CD14-positive monocyte (primary cell): ENCODE results near the gene EIF2S1. TPM values are rescaled to one million over a fixed set of nuclear protein-coding genes. Genes with fewer than 3 reads are reported as not detected.
A peak's percentile ranks its signal among the peaks of the same experiment; 100 is the strongest.

Source experiments
- DNase-seq, 3 donors: peaks; one replicate each; pipeline ENCODE4 v3.0.0-alpha.2; 2011 to 2022
- H2AFZ ChIP-seq: 2 replicates; pipeline ENCODE4 v1.6.0; 2012; ENCODE audit warnings: mild to moderate bottlenecking, low read depth, low read length, inconsistent platforms; ENCODE audit not compliant: insufficient read depth, poor library complexity, severe bottlenecking
- H3K27ac ChIP-seq, 2 donors: 1 replicate in 1 of 2; 2 replicates in 1 of 2; pipeline ENCODE4 v1.5.1; 2012 to 2013; ENCODE audit warnings: low read length in 2 of 2, control low read depth in 1 of 2, inconsistent platforms in 1 of 2, low read depth in 1 of 2, mild to moderate bottlenecking in 1 of 2
- H3K27me3 ChIP-seq, 2 donors: one replicate each; pipeline versions ENCODE4 v1.6.0 to v1.6.1; 2011 to 2013; ENCODE audit warnings: low read length in 2 of 2; ENCODE audit not compliant: control insufficient read depth in 2 of 2, insufficient read depth in 2 of 2
- H3K36me3 ChIP-seq, 2 donors: replicated peaks in 1 of 2; 1 replicate in 1 of 2; 2 replicates in 1 of 2; pipeline versions ENCODE4 v1.5.1 to v1.6.1; 2012 to 2013; ENCODE audit warnings: low read length in 2 of 2, control low read depth in 1 of 2, inconsistent platforms in 1 of 2, mild to moderate bottlenecking in 1 of 2; ENCODE audit not compliant: insufficient read depth in 2 of 2, control insufficient read depth in 1 of 2
- H3K4me1 ChIP-seq, 2 donors: 1 replicate in 1 of 2; 2 replicates in 1 of 2; pipeline versions ENCODE4 v1.5.1 to v1.6.1; 2012 to 2013; ENCODE audit warnings: low read length in 2 of 2, control low read depth in 1 of 2, inconsistent platforms in 1 of 2, mild to moderate bottlenecking in 1 of 2, moderate library complexity in 1 of 2; ENCODE audit not compliant: insufficient read depth in 2 of 2, control insufficient read depth in 1 of 2
- H3K4me2 ChIP-seq: replicated peaks from 2 replicates; pipeline ENCODE3; 2012; ENCODE audit warnings: low read length, moderate library complexity, mild to moderate bottlenecking; ENCODE audit not compliant: poor library complexity, severe bottlenecking; ENCODE audit errors: extremely low read depth
- H3K4me3 ChIP-seq, 3 experiments: fragments of 200-600 bp in 1 of 3; sonication (generic) in 1 of 3; replicated peaks in 1 of 3; 1 replicate in 2 of 3; 2 replicates in 1 of 3; pipeline ENCODE4 v1.5.1; 2011 to 2013; ENCODE audit warnings: low read length in 3 of 3, mild to moderate bottlenecking in 3 of 3, control low read depth in 2 of 3, low read depth in 2 of 3, inconsistent platforms in 1 of 3, moderate library complexity in 1 of 3
- H3K79me2 ChIP-seq: 2 replicates; pipeline ENCODE4 v1.6.0; 2012; ENCODE audit warnings: mild to moderate bottlenecking, control low read depth, inconsistent platforms, low read length, moderate library complexity; ENCODE audit not compliant: insufficient read depth
- H3K9ac ChIP-seq: 2 replicates; pipeline ENCODE4 v1.6.0; 2017; ENCODE audit warnings: low read length, mild to moderate bottlenecking; ENCODE audit not compliant: insufficient read depth, poor library complexity, severe bottlenecking
- H3K9me3 ChIP-seq, 2 donors: replicated peaks in 1 of 2; 1 replicate in 1 of 2; 2 replicates in 1 of 2; pipeline versions ENCODE4 v1.5.1 to v1.6.1; 2012 to 2013; ENCODE audit warnings: low read length in 2 of 2, control low read depth in 1 of 2; ENCODE audit not compliant: control insufficient read depth in 1 of 2, insufficient read depth in 1 of 2
- H4K20me1 ChIP-seq: 2 replicates; pipeline ENCODE4 v1.6.0; 2012; ENCODE audit warnings: mild to moderate bottlenecking, low read length, control low read depth, moderate library complexity; ENCODE audit not compliant: insufficient read depth
- H3K27ac Mint-ChIP-seq, 7 donors: one replicate each; pipeline ENCODE4 v1.8.0; 2020; ENCODE audit warnings: mild to moderate bottlenecking in 7 of 7, mixed read lengths in 7 of 7, moderate library complexity in 6 of 7, inconsistent platforms in 2 of 7
- H3K27me3 Mint-ChIP-seq, 3 donors: one replicate each; pipeline ENCODE4 v1.8.0; 2021 to 2022; ENCODE audit warnings: low read depth in 3 of 3, mild to moderate bottlenecking in 3 of 3, mixed read lengths in 3 of 3, moderate library complexity in 3 of 3, inconsistent platforms in 1 of 3
- H3K36me3 Mint-ChIP-seq, 2 donors: one replicate each; pipeline ENCODE4 v1.8.0; 2020; ENCODE audit warnings: mixed read lengths in 2 of 2, inconsistent platforms in 1 of 2, mild to moderate bottlenecking in 1 of 2
- H3K4me1 Mint-ChIP-seq: one replicate; pipeline ENCODE4 v1.8.0; 2020; ENCODE audit warnings: mild to moderate bottlenecking, mixed read lengths
- H3K4me3 Mint-ChIP-seq, 2 donors: one replicate each; pipeline ENCODE4 v1.8.0; 2020; ENCODE audit warnings: mild to moderate bottlenecking in 2 of 2, mixed read lengths in 2 of 2, moderate library complexity in 1 of 2
- H3K9me3 Mint-ChIP-seq, 7 donors: one replicate each; pipeline ENCODE4 v1.8.0; 2020 to 2022; ENCODE audit warnings: mixed read lengths in 7 of 7, mild to moderate bottlenecking in 6 of 7, moderate library complexity in 6 of 7, inconsistent platforms in 2 of 7
- CTCF ChIP-seq: fragments of 200-600 bp; IDR thresholded peaks from one replicate; pipeline ENCODE4 v1.8.0; 2022; ENCODE audit warnings: antibody characterized with exemption, mild to moderate bottlenecking
- WGBS: methylation state at CpG from one replicate; pipeline ENCODE4 v1.1.5; 2013; ENCODE audit warnings: missing lambda C conversion rate; ENCODE audit not compliant: insufficient coverage; 5-methylcytosine and 5-hydroxymethylcytosine counted together
- intact Hi-C, 2 donors: fragments of 100-400 bp; cut with micrococcal nuclease; formaldehyde crosslinking; loops; one replicate each; pipeline versions ENCODE4 v1.15.0 to v1.15.1; 2023
- polyA plus RNA-seq, 3 donors: library from polyadenylated mRNA; depleted of rRNA in 1 of 3; unstranded in 2 of 3; stranded (reverse) in 1 of 3; fragments of 300-500 nt in 2 of 3; fragments of >200 nt in 1 of 3; fragmentation: Illumina TruSeq in 2 of 3; gene quantifications; 1 replicate in 2 of 3; 2 replicates in 1 of 3; pipeline ENCODE4 v1.2.3, GENCODE V29; 2012 to 2021

Gene EIF2S1
- polyA plus RNA-seq, 3 donors = 21.9 to 111 (median 110) TPM

GRCh38 chr14:67411370-67411769, 51.2 kb downstream of the EIF2S1 start:
- H2AFZ ChIP-seq = peak overlapping the region; percentile 81
- peaks cover 16 to 22% of the 10 kb centered on the region in 2 donors for H3K4me1 ChIP-seq
- H3K9ac ChIP-seq = no peak overlapping the region
- H3K4me3 ChIP-seq = peak overlapping the region in 1 of 3 experiments; percentile 67
- H3K79me2 ChIP-seq = no peaks in the 10 kb centered on the region
- no peak for TF ChIP-seq CTCF
- no peaks in the 10 kb centered on the region for H3K9me3 ChIP-seq
- Mint-ChIP-seq H3K27me3 (peaks cover 26 to 41% (median 37%) of the 10 kb centered on the region in 3 donors), H3K4me3 (peak overlapping the region; percentile 72 to 83), H3K9me3 (peaks cover 0 to 2% (median 0%) of the 10 kb centered on the region in 7 donors), H3K36me3 (no peaks in the 10 kb centered on the region), H3K27ac (peak overlapping the region in 1 of 7 donors; percentile 69), H3K4me1 (peaks cover 19% of the 10 kb centered on the region)
- no peak for DNase-seq
- peak overlapping the region; percentile 70 for H3K4me2 ChIP-seq
- H3K27me3 ChIP-seq = peaks cover 8 to 13% of the 10 kb centered on the region in 2 donors
- no peaks in the 10 kb centered on the region for H4K20me1 ChIP-seq
- intact Hi-C loops = no loop called here
- WGBS = no CpG with 5 or more reads among the region's 8 CpGs
- H3K36me3 ChIP-seq = no peaks in the 10 kb centered on the region
- no peak overlapping the region for H3K27ac ChIP-seq

- peak within 1 kb of the TSS; percentile 27 for H3K9ac ChIP-seq
- H3K27me3 Mint-ChIP-seq = peaks cover 26 to 40% (median 38%) of the 10 kb centered on the region in 3 donors
- no peaks in the 10 kb centered on the region for H3K36me3 Mint-ChIP-seq
- peak within 1 kb of the TSS; percentile 81 for H2AFZ ChIP-seq
- peak within 1 kb of the TSS; percentile 70 for H3K4me2 ChIP-seq
- H3K4me3 Mint-ChIP-seq = peak within 1 kb of the TSS; percentile 72 to 83
- H3K9me3 Mint-ChIP-seq = peaks cover 0 to 2% (median 0%) of the 10 kb centered on the region in 7 donors
- DNase-seq = peak in 2 of 3 donors; percentile 4 to 27
- H3K4me1 Mint-ChIP-seq = peaks cover 19% of the 10 kb centered on the region
- H3K27ac ChIP-seq = no peak within 1 kb of the TSS
- H3K9me3 ChIP-seq = no peaks in the 10 kb centered on the region
- peak within 1 kb of the TSS in 1 of 7 donors; percentile 69 for H3K27ac Mint-ChIP-seq
- H3K27me3 ChIP-seq = peaks cover 8 to 13% of the 10 kb centered on the region in 2 donors
- no peaks in the 10 kb centered on the region for H3K79me2 ChIP-seq
- H4K20me1 ChIP-seq = no peaks in the 10 kb centered on the region
- WGBS = 6% methylated on average over 61 of the region's 63 CpGs
- intact Hi-C loops = no loop called here
- no peaks in the 10 kb centered on the region for H3K36me3 ChIP-seq
- H3K4me3 ChIP-seq = peak within 1 kb of the TSS in 1 of 3 experiments; percentile 67
- H3K4me1 ChIP-seq = peaks cover 16 to 22% of the 10 kb centered on the region in 2 donors
- TF ChIP-seq CTCF = no peak
Observed at GRCh38 chr14:67411820-67412421, 51.8 kb downstream of the EIF2S1 start, which contains the start of gene PLEK2. PLEK2 (minus strand) TSS chr14:67412165; CDS start chr14:67412059, 106 bp downstream.
